RWPE2 (cell line): Measurements from ENCODE around the gene SCN2B.

Experiments
- ATAC-seq: fragments of 200-7000 bp; cut with Tn5 transposase; 3 replicates; pipeline ENCODE4 v1.9.1; 2021; ENCODE audit warnings: low read depth
- DNase-seq: peaks from one replicate; pipeline ENCODE4 v3.0.0-alpha.2; 2020; ENCODE audit warnings: low spot score
- H3K27ac ChIP-seq: fragments of 450-650 bp; 2 replicates; pipeline ENCODE4 v1.5.1; 2017; ENCODE audit warnings: mild to moderate bottlenecking; ENCODE audit not compliant: poor library complexity, severe bottlenecking
- H3K27me3 ChIP-seq: fragments of 250-450 bp; sonication (Bioruptor Pico); 2 replicates; pipeline ENCODE4 v1.5.1; 2021; ENCODE audit warnings: mild to moderate bottlenecking, moderate library complexity; ENCODE audit not compliant: insufficient read depth, poor library complexity, severe bottlenecking
- H3K36me3 ChIP-seq: fragments of 250-450 bp; sonication (Bioruptor Pico); 2 replicates; pipeline ENCODE4 v1.5.1; 2020; ENCODE audit warnings: low read depth, mild to moderate bottlenecking, moderate library complexity
- H3K4me1 ChIP-seq: fragments of 250-450 bp; sonication (Bioruptor Pico); 2 replicates; pipeline ENCODE4 v1.5.1; 2021; ENCODE audit warnings: mild to moderate bottlenecking, moderate library complexity; ENCODE audit not compliant: insufficient read depth, poor library complexity, severe bottlenecking
- H3K4me3 ChIP-seq: fragments of 250-450 bp; sonication (Bioruptor Pico); 2 replicates; pipeline ENCODE4 v1.5.1; 2021; ENCODE audit warnings: mild to moderate bottlenecking, moderate library complexity; ENCODE audit not compliant: severe bottlenecking
- H3K9me3 ChIP-seq: fragments of 250-450 bp; sonication (Bioruptor Pico); 2 replicates; pipeline ENCODE4 v1.5.1; 2021; ENCODE audit warnings: mild to moderate bottlenecking, moderate library complexity; ENCODE audit not compliant: severe bottlenecking
- CTCF ChIP-seq: fragments of 450-650 bp; IDR thresholded peaks from one replicate; pipeline ENCODE4 v1.5.1; 2017; ENCODE audit warnings: mild to moderate bottlenecking, moderate library complexity; ENCODE audit not compliant: poor library complexity, severe bottlenecking

Gene SCN2B

GRCh38 chr11:118152552-118153471, 23.6 kb downstream of the SCN2B start, which contains the start of gene SCN4B:
TSS of gene SCN4B (minus strand) at chr11:118152823. CDS start at chr11:118152673, 150 bp downstream.
- Histone ChIP-seq H3K9me3 (no peaks in the 10 kb centered on the region), H3K27me3 (peaks cover 25% of the 10 kb centered on the region), H3K36me3 (no peaks in the 10 kb centered on the region), H3K27ac (no peak within 1 kb of the TSS), H3K4me3 (peak within 1 kb of the TSS; percentile 33), H3K4me1 (no peaks in the 10 kb centered on the region)
- peak; percentile 76 for ATAC-seq
- DNase-seq: no peak
- TF ChIP-seq CTCF: no peak

GRCh38 chr11:118152020-118152551, 24.4 kb downstream of the SCN2B start:
- no peak for TF ChIP-seq CTCF
- no peak for ATAC-seq
- Histone ChIP-seq H3K27me3 (peaks cover 23% of the 10 kb centered on the region), H3K4me3 (peak overlapping the region; percentile 33), H3K4me1 (no peaks in the 10 kb centered on the region), H3K27ac (no peak overlapping the region), H3K9me3 (no peaks in the 10 kb centered on the region), H3K36me3 (no peaks in the 10 kb centered on the region)
- no peak for DNase-seq

GRCh38 chr11:118151431-118151830, 25.0 kb downstream of the SCN2B start:
- H3K9me3 ChIP-seq: no peaks in the 10 kb centered on the region
- ATAC-seq (0 out of 3 replicates have a peak, but pooled peaks have one; percentile 16), DNase-seq (no peak)
- H3K4me1 ChIP-seq: no peaks in the 10 kb centered on the region
- peaks cover 19% of the 10 kb centered on the region for H3K27me3 ChIP-seq
- H3K4me3 ChIP-seq: no peak overlapping the region
- no peak for TF ChIP-seq CTCF
- no peak overlapping the region for H3K27ac ChIP-seq
- H3K36me3 ChIP-seq: no peaks in the 10 kb centered on the region

GRCh38 chr11:118149493-118149892, 26.9 kb downstream of the SCN2B start:
- Histone ChIP-seq H3K27me3 (peaks cover 8% of the 10 kb centered on the region), H3K4me3 (no peak overlapping the region), H3K4me1 (no peaks in the 10 kb centered on the region), H3K9me3 (no peaks in the 10 kb centered on the region), H3K36me3 (no peaks in the 10 kb centered on the region), H3K27ac (no peak overlapping the region)
- ATAC-seq: no peak
- TF ChIP-seq CTCF: no peak
- no peak for DNase-seq
